H1 (cell line): Measurements from ENCODE around the gene MKLN1. TPM values are rescaled to one million over a fixed set of nuclear protein-coding genes. Genes with fewer than 3 reads are reported as not detected.

ENCODE experiments used
- CTCF ChIA-PET: fragments of 300-600 bp; sonication (Branson Sonifier 250); formaldehyde crosslinking; loops from one replicate; lab custom pipeline; 2021; ENCODE audit not compliant: partially characterized antibody; lab: Charles Lee
- POLR2A ChIA-PET: fragments of 300-600 bp; sonication (Branson Sonifier 250); formaldehyde crosslinking; loops from one replicate; lab custom pipeline; 2021; ENCODE audit warnings: inconsistent platforms; ENCODE audit not compliant: partially characterized antibody; lab: Charles Lee
- DNase-seq, 2 experiments: peaks; one replicate each; pipeline versions ENCODE4 v3.0.0 to v3.0.0-alpha.2; 2010 to 2022; ENCODE audit warnings: low spot score in 2 of 2, low read depth in 1 of 2, mixed read lengths in 1 of 2
- FAIRE-seq: peaks from 2 replicates; lab custom pipeline; 2011; peaks lifted over from hg19 to GRCh38; lab: Jason Lieb, UNC
- H2AFZ ChIP-seq: 2 replicates; pipeline ENCODE4 v1.8.1; 2012; ENCODE audit warnings: low read length, inconsistent platforms
- H2AK5ac ChIP-seq: 2 replicates; pipeline ENCODE4 v1.6.1; 2013; ENCODE audit warnings: low read depth, low read length
- H2BK120ac ChIP-seq: replicated peaks from 2 replicates; pipeline ENCODE3; 2013; ENCODE audit warnings: low read depth, low read length, inconsistent platforms
- H2BK12ac ChIP-seq: 2 replicates; pipeline ENCODE4 v1.6.1; 2013; ENCODE audit warnings: low read depth, low read length
- H2BK15ac ChIP-seq: 2 replicates; pipeline ENCODE4 v1.6.1; 2013; ENCODE audit warnings: low read length
- H2BK20ac ChIP-seq: 2 replicates; pipeline ENCODE4 v1.6.1; 2013; ENCODE audit warnings: low read length
- H2BK5ac ChIP-seq: 2 replicates; pipeline ENCODE4 v1.6.1; 2013; ENCODE audit warnings: low read depth, low read length
- H3K14ac ChIP-seq: 2 replicates; pipeline ENCODE4 v1.6.1; 2013; ENCODE audit warnings: inconsistent platforms; ENCODE audit not compliant: insufficient read length
- H3K18ac ChIP-seq: 2 replicates; pipeline ENCODE4 v1.6.1; 2013; ENCODE audit warnings: low read length; ENCODE audit errors: extremely low read depth
- H3K23ac ChIP-seq: 2 replicates; pipeline ENCODE4 v1.6.1; 2013; ENCODE audit warnings: inconsistent platforms; ENCODE audit not compliant: insufficient read length
- H3K23me2 ChIP-seq: 2 replicates; pipeline ENCODE4 v1.6.1; 2013; ENCODE audit warnings: low read depth, low read length
- H3K27ac ChIP-seq: 2 replicates; pipeline ENCODE4 v1.6.1; 2011; ENCODE audit warnings: low read depth, low read length, inconsistent platforms
- H3K27me3 ChIP-seq, 4 experiments: replicated peaks in 1 of 4; 1 replicate in 1 of 4; 2 replicates in 3 of 4; pipeline versions ENCODE4 v1.6.1 to v1.8.1; 2011 to 2013; ENCODE audit warnings: low read length in 3 of 4, mild to moderate bottlenecking in 3 of 4, inconsistent platforms in 2 of 4, mixed read lengths in 2 of 4, moderate library complexity in 1 of 4; ENCODE audit not compliant: control insufficient read depth in 3 of 4, insufficient read depth in 3 of 4; ENCODE audit errors: extremely low read depth in 1 of 4
- H3K36me3 ChIP-seq, 4 experiments: 2 replicates each; pipeline versions ENCODE4 v1.6.1 to v1.8.1; 2011 to 2013; ENCODE audit warnings: mild to moderate bottlenecking in 4 of 4, low read length in 3 of 4, moderate library complexity in 2 of 4, control low read depth in 1 of 4, inconsistent platforms in 1 of 4; ENCODE audit not compliant: insufficient read depth in 4 of 4, control insufficient read depth in 2 of 4
- H3K4ac ChIP-seq: replicated peaks from 2 replicates; pipeline ENCODE3; 2013; ENCODE audit warnings: low read length, low read depth, mixed read lengths, inconsistent platforms; ENCODE audit not compliant: insufficient read length
- H3K4me1 ChIP-seq, 4 experiments: replicated peaks in 1 of 4; 1 replicate in 1 of 4; 2 replicates in 3 of 4; pipeline versions ENCODE4 v1.6.1 to v1.8.1; 2011 to 2013; ENCODE audit warnings: low read length in 3 of 4, inconsistent platforms in 2 of 4, mixed read lengths in 1 of 4; ENCODE audit not compliant: insufficient read depth in 4 of 4, control insufficient read depth in 3 of 4
- H3K4me2 ChIP-seq, 2 experiments: 2 replicates each; pipeline versions ENCODE4 v1.6.1 to v1.8.1; 2011 to 2013; ENCODE audit warnings: low read depth in 2 of 2, low read length in 2 of 2, control low read depth in 1 of 2, inconsistent platforms in 1 of 2, mild to moderate bottlenecking in 1 of 2; ENCODE audit not compliant: insufficient read depth in 1 of 2
- H3K4me3 ChIP-seq, 4 experiments: fragments of 200-600, 300-600 bp in 1 of 4; sonication (generic), shearing (Covaris generic), sonication (Bioruptor Twin) in 1 of 4; 2 replicates each; pipeline versions ENCODE4 v1.5.1 to v1.8.1; 2011 to 2016; ENCODE audit warnings: low read length in 4 of 4, low read depth in 3 of 4, control low read depth in 2 of 4, inconsistent platforms in 2 of 4, mild to moderate bottlenecking in 2 of 4, mixed read lengths in 1 of 4, moderate library complexity in 1 of 4; ENCODE audit not compliant: insufficient read depth in 2 of 4; ENCODE audit errors: extremely low read depth in 1 of 4
- H3K56ac ChIP-seq: replicated peaks from 2 replicates; pipeline ENCODE3; 2013; ENCODE audit warnings: low read depth, mild to moderate bottlenecking, mixed read lengths, low read length, inconsistent platforms; ENCODE audit not compliant: insufficient read length
- H3K79me1 ChIP-seq: 2 replicates; pipeline ENCODE4 v1.6.1; 2013; ENCODE audit warnings: low read depth, low read length, control low read depth
- H3K79me2 ChIP-seq, 2 experiments: 2 replicates each; pipeline versions ENCODE4 v1.6.1 to v1.8.1; 2012 to 2013; ENCODE audit warnings: low read length in 2 of 2, mild to moderate bottlenecking in 2 of 2, inconsistent platforms in 1 of 2; ENCODE audit not compliant: insufficient read depth in 2 of 2, control insufficient read depth in 1 of 2
- H3K9ac ChIP-seq, 4 experiments: replicated peaks in 1 of 4; 1 replicate in 1 of 4; 2 replicates in 3 of 4; pipeline versions ENCODE4 v1.6.1 to v1.8.1; 2011 to 2013; ENCODE audit warnings: low read depth in 3 of 4, low read length in 3 of 4, control low read depth in 2 of 4, mild to moderate bottlenecking in 2 of 4, moderate library complexity in 2 of 4, inconsistent platforms in 1 of 4; ENCODE audit errors: extremely low read depth in 1 of 4
- H3K9me3 ChIP-seq, 2 experiments: 2 replicates each; pipeline versions ENCODE4 v1.6.1 to v1.8.1; 2012 to 2013; ENCODE audit warnings: mild to moderate bottlenecking in 2 of 2, moderate library complexity in 2 of 2, control low read depth in 1 of 2, inconsistent platforms in 1 of 2, low read depth in 1 of 2, low read length in 1 of 2, mixed read lengths in 1 of 2; ENCODE audit not compliant: insufficient read depth in 2 of 2
- H4K20me1 ChIP-seq, 2 experiments: replicated peaks in 1 of 2; 2 replicates each; pipeline versions ENCODE3 to v1.8.1; 2011 to 2013; ENCODE audit warnings: inconsistent platforms in 2 of 2, low read length in 2 of 2, mild to moderate bottlenecking in 1 of 2; ENCODE audit not compliant: insufficient read depth in 2 of 2, control insufficient read depth in 1 of 2
- H4K5ac ChIP-seq: 2 replicates; pipeline ENCODE4 v1.6.1; 2013; ENCODE audit warnings: low read length, low read depth, mixed read lengths, inconsistent platforms; ENCODE audit not compliant: insufficient read length
- H4K8ac ChIP-seq: 2 replicates; pipeline ENCODE4 v1.8.0; 2013; ENCODE audit warnings: mild to moderate bottlenecking, moderate library complexity, low read length, inconsistent platforms; ENCODE audit not compliant: insufficient read depth; ENCODE audit errors: extremely low read depth
- H4K91ac ChIP-seq: replicated peaks from 2 replicates; pipeline ENCODE3; 2013; ENCODE audit warnings: low read length, mixed read lengths, inconsistent platforms; ENCODE audit not compliant: insufficient read length
- CBX5 ChIP-seq: fragments of 300-800, 300-1000 bp; sonication (generic); IDR thresholded peaks from 2 replicates; pipeline ENCODE4 v1.7.1; 2016; ENCODE audit warnings: antibody characterized with exemption, low read length, low read depth
- EGR1 ChIP-seq: IDR thresholded peaks from 2 replicates; pipeline ENCODE4 v1.6.1; 2011; ENCODE audit warnings: low read depth, low read length, borderline replicate concordance
- HDAC2 ChIP-seq, 2 experiments: fragments of 300-600 bp in 1 of 2; sonication (generic) in 1 of 2; IDR thresholded peaks; 2 replicates each; pipeline ENCODE4 v1.6.1; 2011 to 2012; ENCODE audit warnings: low read depth in 2 of 2, low read length in 2 of 2, mild to moderate bottlenecking in 2 of 2, moderate library complexity in 2 of 2, borderline replicate concordance in 1 of 2, inconsistent platforms in 1 of 2
- KDM1A ChIP-seq: fragments of 200-600, 300-600 bp; sonication (generic); IDR thresholded peaks from 2 replicates; pipeline ENCODE4 v1.7.1; 2016; ENCODE audit warnings: mild to moderate bottlenecking, low read length, borderline replicate concordance
- KDM4A ChIP-seq: IDR thresholded peaks from one replicate; pipeline ENCODE4 v1.7.1; 2012; ENCODE audit warnings: low read depth, mild to moderate bottlenecking, moderate library complexity, low read length, inconsistent platforms; ENCODE audit not compliant: severe bottlenecking
- MAX ChIP-seq: IDR thresholded peaks from 2 replicates; pipeline ENCODE4 v1.6.1; 2012; ENCODE audit warnings: inconsistent platforms
- NANOG ChIP-seq: IDR thresholded peaks from 2 replicates; pipeline ENCODE4 v1.6.1; 2011; ENCODE audit warnings: low read length, low read depth, mild to moderate bottlenecking, inconsistent platforms; ENCODE audit not compliant: insufficient read depth, poor library complexity, severe bottlenecking
- POLR2AphosphoS5 ChIP-seq: IDR thresholded peaks from 2 replicates; pipeline ENCODE4 v1.6.1; 2011; ENCODE audit warnings: low read depth, low read length
- RNF2 ChIP-seq: fragments of 200-900, 300-1000 bp; sonication (generic); IDR thresholded peaks from 2 replicates; pipeline ENCODE4 v1.7.1; 2016; ENCODE audit warnings: borderline replicate concordance, low read depth, mild to moderate bottlenecking, antibody characterized with exemption, low read length; ENCODE audit not compliant: poor library complexity, severe bottlenecking; ENCODE audit errors: missing control alignments
- SP1 ChIP-seq: IDR thresholded peaks from 2 replicates; pipeline ENCODE4 v1.6.1; 2011; ENCODE audit warnings: low read depth, low read length
- SP4 ChIP-seq: IDR thresholded peaks from 2 replicates; pipeline ENCODE4 v1.6.1; 2012; ENCODE audit warnings: low read length, inconsistent platforms
- SUZ12 ChIP-seq: fragments of 200-600 bp; sonication (generic); IDR thresholded peaks from 2 replicates; pipeline ENCODE4 v1.6.1; 2012; ENCODE audit warnings: mild to moderate bottlenecking, inconsistent platforms, low read length, moderate library complexity, mixed read lengths
- WGBS, 2 experiments: shearing (Covaris generic) in 1 of 2; methylation state at CpG; one replicate each; pipeline versions ENCODE4 v1.1.6 to v1.1.7; 2013 to 2015; ENCODE audit warnings: low lambda C conversion rate in 2 of 2, mixed read lengths in 2 of 2, inconsistent platforms in 1 of 2, low coverage in 1 of 2, missing lambda C conversion rate in 1 of 2; ENCODE audit not compliant: insufficient replicate concordance in 2 of 2, insufficient coverage in 1 of 2, insufficient read length in 1 of 2; ENCODE audit errors: extremely low coverage in 1 of 2, missing lambda C conversion rate in 1 of 2; 5-methylcytosine and 5-hydroxymethylcytosine counted together
- polyA plus RNA-seq, 7 experiments: library from polyadenylated mRNA; depleted of rRNA in 3 of 7; stranded (reverse) in 5 of 7; unstranded in 2 of 7; fragments of >200 nt in 5 of 7; fragments of 200-250 nt in 2 of 7; gene quantifications; 1 replicate in 5 of 7; 2 replicates in 1 of 7; 4 replicates in 1 of 7; pipeline versions ENCODE4 v1.2.1 to v1.2.3, GENCODE V29; 2011 to 2013; ENCODE audit warnings: missing spikeins in 2 of 7, mixed read lengths in 2 of 7
- total RNA-seq: library from RNA; stranded (reverse); fragmentation: NEBNext Ultra II Directional; extraction: Animal tissue kit (Norgen Biotek cat#: 25700); gene quantifications from 2 replicates; pipeline ENCODE4 v1.2.1, GENCODE V29; 2021

MKLN1 gene
- total and polyA plus RNA-seq, 2 of the 8 experiments (the other 6 are each of a cell fraction or from before 2014, with no cell fraction given): 22.3 to 50.9 TPM

- H3K79me2 ChIP-seq: no peaks in the 10 kb centered on the region
- no peaks in the 10 kb centered on the region for H3K9me3 ChIP-seq
- no peaks in the 10 kb centered on the region for H3K4me1 ChIP-seq
- H4K20me1 ChIP-seq: no peaks in the 10 kb centered on the region
- no peak overlapping the region for H2AFZ ChIP-seq
- FAIRE-seq (no peak), DNase-seq (no peak)
- no peak overlapping the region for H2BK5ac ChIP-seq
- H3K23me2 ChIP-seq: no peaks in the 10 kb centered on the region
- no peak overlapping the region for H3K23ac ChIP-seq
- H3K14ac ChIP-seq: no peak overlapping the region
- no peak overlapping the region for H3K27ac ChIP-seq
- no peak overlapping the region for H2BK20ac ChIP-seq
- H3K79me1 ChIP-seq: no peaks in the 10 kb centered on the region
- no peak overlapping the region for H3K18ac ChIP-seq
- H3K4me2 ChIP-seq: no peak overlapping the region
- H4K5ac ChIP-seq: no peak overlapping the region
- H3K27me3 ChIP-seq: no peaks in the 10 kb centered on the region
- H2AK5ac ChIP-seq: no peak overlapping the region
- no peak overlapping the region for H3K4me3 ChIP-seq
- H3K36me3 ChIP-seq: peaks cover 0 to 2% (median 0%) of the 10 kb centered on the region in 4 experiments; a peak in 1 of 8 replicates
- H2BK120ac ChIP-seq: no peak overlapping the region
- ChIA-PET POLR2A (interaction anchor here (0.9 kb wide), 1 partner anchor 12 kb away, joined by 6 read pairs; no protein-coding TSS in a partner anchor), CTCF (interaction anchor here (0.7 to 1.1 kb wide), 3 partner anchors 9 to 202 kb away, joined by 3 to 4 read pairs (median 3); no protein-coding TSS in a partner anchor)
- no peak overlapping the region for H2BK12ac ChIP-seq
- 90% methylated on average over 1 of the region's 1 CpG; no CpG with 5 or more reads in 1 of the 2 experiments for WGBS, 2 experiments
- no peak overlapping the region for H3K4ac ChIP-seq
- H2BK15ac ChIP-seq: no peak overlapping the region
- no peak overlapping the region for H3K9ac ChIP-seq
- no peak overlapping the region for H3K56ac ChIP-seq
- no peak overlapping the region for H4K91ac ChIP-seq
- H4K8ac ChIP-seq: no peak overlapping the region
- TF ChIP-seq HDAC2 (IDR thresholded peaks at IDR 0.05; ENCODE audit: borderline replicate concordance in 1 of 2, low read depth in 2 of 2, low read length in 2 of 2) (no peak), SUZ12 (no peak), CBX5 (no peak), SP1 (no peak), EGR1 (no peak), RNF2 (no peak), SP4 (no peak), MAX (no peak), POLR2AphosphoS5 (no peak), KDM4A (no peak), KDM1A (no peak), NANOG (no peak)
These were observed 159.5 kb downstream of the MKLN1 start for GRCh38 chr7:131487217-131487616.
